IMR-90 (cell line): ENCODE measurements around the gene MAP1A. TPM values are rescaled to one million over a fixed set of nuclear protein-coding genes. Genes with fewer than 3 reads are reported as not detected.

Source experiments
- ATAC-seq: fragments of 200-7000 bp; cut with Tn5 transposase; 2 replicates; pipeline ENCODE4 v1.9.1; 2020; ENCODE audit warnings: low read depth, mild to moderate bottlenecking, moderate library complexity
- BruUV-seq: library from RNA; stranded (reverse); fragments of 400-500 nt; replicated peaks from 2 replicates; lab custom pipeline; 2021; lab: Mats Ljungman, UMichigan
- CTCF ChIA-PET: fragments of 300-600 bp; formaldehyde crosslinking; extraction: SDS; loops from one replicate; lab custom pipeline; 2021; ENCODE audit warnings: antibody characterized with exemption; lab: Yijun Ruan, JAX
- POLR2A ChIA-PET: fragments of 300-600 bp; sonication (Branson Sonifier 250); formaldehyde crosslinking; loops from one replicate; lab custom pipeline; 2022; ENCODE audit warnings: antibody characterized with exemption; ENCODE audit not compliant: unreplicated experiment; lab: Charles Lee
- DNase-seq: peaks from one replicate; pipeline ENCODE4 v3.0.0; 2013
- H2AFZ ChIP-seq: replicated peaks from 2 replicates; pipeline ENCODE3; 2013; ENCODE audit warnings: low read length, mild to moderate bottlenecking; ENCODE audit not compliant: poor library complexity
- H2AK5ac ChIP-seq: 2 replicates; pipeline ENCODE4 v1.6.1; 2013; ENCODE audit warnings: low read depth, low read length, inconsistent platforms
- H2AK9ac ChIP-seq: replicated peaks from 2 replicates; pipeline ENCODE3; 2013; ENCODE audit warnings: mild to moderate bottlenecking, low read depth, low read length, moderate library complexity; ENCODE audit not compliant: poor library complexity
- H2BK120ac ChIP-seq: 2 replicates; pipeline ENCODE4 v1.6.1; 2013; ENCODE audit warnings: low read depth, low read length, inconsistent platforms
- H2BK15ac ChIP-seq: 3 replicates; pipeline ENCODE4 v1.6.1; 2013; ENCODE audit warnings: low read depth, low read length, inconsistent platforms
- H2BK20ac ChIP-seq: 2 replicates; pipeline ENCODE4 v1.6.1; 2013; ENCODE audit warnings: low read depth, mild to moderate bottlenecking, inconsistent platforms, low read length, moderate library complexity
- H2BK5ac ChIP-seq: 2 replicates; pipeline ENCODE4 v1.6.1; 2013; ENCODE audit warnings: mild to moderate bottlenecking, low read depth, low read length, inconsistent platforms; ENCODE audit not compliant: poor library complexity, severe bottlenecking
- H3K14ac ChIP-seq: replicated peaks from 2 replicates; pipeline ENCODE4 v1.6.1; 2013; ENCODE audit warnings: low read depth, low read length, inconsistent platforms
- H3K18ac ChIP-seq: 2 replicates; pipeline ENCODE4 v1.6.1; 2013; ENCODE audit warnings: low read depth, low read length, control low read depth
- H3K23ac ChIP-seq: 2 replicates; pipeline ENCODE4 v1.6.1; 2013; ENCODE audit warnings: low read depth, low read length, inconsistent platforms
- H3K27ac ChIP-seq: 2 replicates; pipeline ENCODE4 v1.5.1; 2013; ENCODE audit warnings: mild to moderate bottlenecking, control low read depth, low read length; ENCODE audit not compliant: insufficient read depth
- H3K27me3 ChIP-seq: 2 replicates; pipeline ENCODE4 v1.6.1; 2013; ENCODE audit warnings: low read length; ENCODE audit not compliant: control insufficient read depth, insufficient read depth
- H3K36me3 ChIP-seq: 2 replicates; pipeline ENCODE4 v1.6.1; 2013; ENCODE audit warnings: low read length, mixed read lengths; ENCODE audit not compliant: control insufficient read depth, insufficient read depth
- H3K4ac ChIP-seq: 2 replicates; pipeline ENCODE4 v1.6.1; 2013; ENCODE audit warnings: low read depth, low read length, inconsistent platforms
- H3K4me1 ChIP-seq: 2 replicates; pipeline ENCODE4 v1.6.1; 2013; ENCODE audit warnings: low read length, mixed read lengths; ENCODE audit not compliant: control insufficient read depth, insufficient read depth
- H3K4me2 ChIP-seq: 2 replicates; pipeline ENCODE4 v1.6.1; 2013; ENCODE audit warnings: low read depth, mild to moderate bottlenecking, control low read depth, low read length, moderate library complexity
- H3K4me3 ChIP-seq: 2 replicates; pipeline ENCODE4 v1.5.1; 2013; ENCODE audit warnings: low read depth, mild to moderate bottlenecking, control low read depth, low read length, moderate library complexity; ENCODE audit not compliant: insufficient read depth
- H3K56ac ChIP-seq: 2 replicates; pipeline ENCODE4 v1.6.1; 2013; ENCODE audit warnings: low read length, inconsistent platforms; ENCODE audit not compliant: insufficient read depth; ENCODE audit errors: extremely low read depth
- H3K79me1 ChIP-seq, 2 experiments: 2 replicates each; pipeline ENCODE4 v1.6.1; 2013; ENCODE audit warnings: low read length in 2 of 2, inconsistent platforms in 1 of 2, low read depth in 1 of 2
- H3K9ac ChIP-seq: 2 replicates; pipeline ENCODE4 v1.6.1; 2013; ENCODE audit warnings: low read depth, low read length, control low read depth
- H3K9me1 ChIP-seq: 2 replicates; pipeline ENCODE4 v1.6.1; 2013; ENCODE audit warnings: low read length, inconsistent platforms; ENCODE audit not compliant: insufficient read depth
- H3K9me3 ChIP-seq: 2 replicates; pipeline ENCODE4 v1.6.1; 2013; ENCODE audit warnings: low read length; ENCODE audit not compliant: control insufficient read depth, insufficient read depth
- H4K20me1 ChIP-seq: 2 replicates; pipeline ENCODE4 v1.6.1; 2013; ENCODE audit warnings: low read length, inconsistent platforms; ENCODE audit not compliant: insufficient read depth
- H4K5ac ChIP-seq: 2 replicates; pipeline ENCODE4 v1.6.1; 2013; ENCODE audit warnings: mild to moderate bottlenecking, low read depth, low read length, control low read depth
- H4K8ac ChIP-seq, 2 experiments: 2 replicates each; pipeline ENCODE4 v1.6.1; 2013; ENCODE audit warnings: low read depth in 2 of 2, low read length in 2 of 2, control low read depth in 1 of 2, inconsistent platforms in 1 of 2
- H4K91ac ChIP-seq: 2 replicates; pipeline ENCODE4 v1.6.1; 2013; ENCODE audit warnings: low read depth, low read length, inconsistent platforms; ENCODE audit not compliant: insufficient read depth
- CEBPB ChIP-seq: IDR thresholded peaks from 2 replicates; pipeline ENCODE4 v1.6.1; 2012; ENCODE audit warnings: low read depth, low read length, improper control_type of control experiment
- RAD21 ChIP-seq: IDR thresholded peaks from 2 replicates; pipeline ENCODE4 v1.6.1; 2012; ENCODE audit warnings: low read length, improper control_type of control experiment
- RCOR1 ChIP-seq: IDR thresholded peaks from 2 replicates; pipeline ENCODE4 v1.6.1; 2012; ENCODE audit warnings: mild to moderate bottlenecking, low read length, improper control_type of control experiment; ENCODE audit not compliant: insufficient replicate concordance
- RFX5 ChIP-seq: IDR thresholded peaks from 2 replicates; pipeline ENCODE4 v1.8.0; 2012; ENCODE audit warnings: low read depth, mild to moderate bottlenecking, low read length, moderate library complexity
- WGBS, 2 experiments: methylation state at CpG; one replicate each; pipeline versions ENCODE4 v1.1.5 to v1.1.7; 2013; ENCODE audit warnings: missing lambda C conversion rate in 2 of 2; ENCODE audit not compliant: insufficient read length in 1 of 2; ENCODE audit errors: extremely low coverage in 2 of 2; 5-methylcytosine and 5-hydroxymethylcytosine counted together
- dilution Hi-C: fragments of 300-500 bp; cut with HindIII; formaldehyde crosslinking; loops from one replicate; pipeline ENCODE4 v1.14.3; 2018; ENCODE audit warnings: low sequenced_read_pairs; ENCODE audit not compliant: unreplicated experiment
- in situ Hi-C: fragments of 300-500 bp; cut with MboI; formaldehyde crosslinking; loops from 3 replicates; pipeline ENCODE4 v1.14.3; 2019; ENCODE audit warnings: low sequenced_read_pairs, inconsistent platforms, mixed read lengths
- intact Hi-C: fragments of 100-400 bp; cut with micrococcal nuclease; formaldehyde crosslinking; loops from 2 replicates; pipeline ENCODE4 v1.10.0; 2022
- polyA plus RNA-seq, 3 experiments: library from polyadenylated mRNA; depleted of rRNA; stranded (reverse); fragments of >200 nt; gene quantifications; 2 replicates each; pipeline ENCODE4 v1.2.3, GENCODE V29; 2012; ENCODE audit warnings: low replicate concordance in 1 of 3
- total RNA-seq: library from RNA; depleted of rRNA; stranded (reverse); fragments of >200 nt; gene quantifications from 2 replicates; pipeline ENCODE4 v1.2.3, GENCODE V29; 2012
- TF ChIP-seq, protein P1 (sequence below): fragments of 150-350 bp; IDR thresholded peaks from 2 replicates; pipeline ENCODE4 v1.6.1; 2017; ENCODE audit warnings: mild to moderate bottlenecking, antibody characterized with exemption, low read length, low read depth

MAP1A gene
- total and polyA plus RNA-seq, 2 of the 4 experiments (the other 2 are of a cell fraction) = 28.7 to 48.2 TPM

DNA sequence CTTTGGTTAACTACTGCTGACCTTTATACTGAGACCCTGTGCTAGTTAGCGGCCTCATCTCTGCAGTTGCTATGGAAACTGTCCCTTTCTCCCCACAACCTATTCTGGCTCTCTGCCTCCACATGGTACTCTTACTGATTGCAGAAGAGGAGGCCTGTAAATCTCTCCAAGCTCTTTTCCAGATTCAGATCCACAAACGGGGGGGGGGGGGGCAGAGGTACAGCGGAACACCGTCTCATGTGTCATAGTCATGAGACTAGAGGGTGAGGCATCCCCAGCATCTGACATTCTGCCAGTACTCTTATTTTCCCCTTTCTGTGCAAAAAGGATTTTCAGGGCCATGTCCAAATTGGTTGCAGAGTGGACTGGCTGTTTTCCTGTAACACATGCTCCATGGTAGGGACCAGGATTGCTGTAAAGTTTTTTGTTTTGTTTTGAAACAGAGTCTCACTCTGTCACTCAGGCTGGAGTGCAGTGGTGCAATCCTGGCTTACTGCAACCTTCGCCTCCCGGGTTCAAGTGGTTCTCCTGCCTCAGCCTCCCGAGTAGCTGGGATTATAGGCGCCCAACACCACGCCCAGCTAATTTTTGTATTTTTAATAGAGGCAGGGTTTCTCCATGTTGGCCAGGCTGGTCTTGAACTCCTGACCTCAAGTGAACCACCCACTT, 8.3 kb upstream of the MAP1A start:
- Histone ChIP-seq H3K27me3 (no peaks in the 10 kb centered on the region), H3K4me1 (peaks cover 13% of the 10 kb centered on the region), H2AK5ac (no peak overlapping the region; the same call in 1 of the 2 replicates), H3K18ac (no peak overlapping the region), H4K5ac (0 out of 2 replicates have a peak overlapping the region, but pooled peaks have one; percentile 9), H3K9me1 (peaks cover 14% of the 10 kb centered on the region), H2AFZ (peak overlapping the region; percentile 11), H3K4me2 (0 out of 2 replicates have a peak overlapping the region, but pooled peaks have one; percentile 24), H4K20me1 (no peaks in the 10 kb centered on the region), H4K91ac (no peak overlapping the region), H3K79me1 (peaks cover 0 to 15% of the 10 kb centered on the region in 2 experiments; a peak in 3 of 4 replicates), H3K4ac (peak overlapping the region; percentile 24; the same call in 1 of the 2 replicates), H2BK20ac (no peak overlapping the region), H3K36me3 (no peaks in the 10 kb centered on the region), H3K14ac (peak overlapping the region; percentile 56; the same call in 1 of the 2 replicates), H3K9me3 (no peaks in the 10 kb centered on the region), H3K4me3 (no peak overlapping the region), H2BK5ac (peak overlapping the region; percentile 63), H2BK120ac (no peak overlapping the region; the same call in 1 of the 2 replicates), H2AK9ac (no peak overlapping the region), H3K9ac (no peak overlapping the region), H3K27ac (peak overlapping the region; percentile 30; the same call in 1 of the 2 replicates), H3K56ac (no peak overlapping the region), H3K23ac (peak overlapping the region; percentile 74; the same call in 1 of the 2 replicates), H2BK15ac (no peak overlapping the region), H4K8ac (peak overlapping the region in 1 of 2 experiments; percentile 88; a peak in 2 of 4 replicates)
- in situ Hi-C loops (no loop called here), dilution Hi-C loops (no loop called here), intact Hi-C loops (no loop called here)
- WGBS, 2 experiments = 80% methylated on average over 2 of the region's 9 CpGs; no CpG with 5 or more reads in 1 of the 2 experiments
- BruUV-seq = no TSS peak
- ChIA-PET POLR2A (interaction anchor here (0.6 kb wide), 1 partner anchor 138 kb away, joined by 3 read pairs; the partner anchor contains the start of genes TUBGCP4 and ZSCAN29), CTCF (no interaction called here)
- no peak for DNase-seq
- TF ChIP-seq RAD21 (no peak), RFX5 (no peak), CEBPB (no peak), RCOR1 (no peak)
- TF ChIP-seq, protein P1, sequence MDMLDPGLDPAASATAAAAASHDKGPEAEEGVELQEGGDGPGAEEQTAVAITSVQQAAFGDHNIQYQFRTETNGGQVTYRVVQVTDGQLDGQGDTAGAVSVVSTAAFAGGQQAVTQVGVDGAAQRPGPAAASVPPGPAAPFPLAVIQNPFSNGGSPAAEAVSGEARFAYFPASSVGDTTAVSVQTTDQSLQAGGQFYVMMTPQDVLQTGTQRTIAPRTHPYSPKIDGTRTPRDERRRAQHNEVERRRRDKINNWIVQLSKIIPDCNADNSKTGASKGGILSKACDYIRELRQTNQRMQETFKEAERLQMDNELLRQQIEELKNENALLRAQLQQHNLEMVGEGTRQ = no peak
- ATAC-seq = no peak
